Glutamatergic neuron (in vitro differentiated cells): ENCODE measurements around the gene RIMS4. TPM values are rescaled to one million over a fixed set of nuclear protein-coding genes. Genes with fewer than 3 reads are reported as not detected.

ENCODE experiments used
- DNase-seq: peaks from one replicate; pipeline ENCODE4 v3.0.0; 2022
- H3K27ac Mint-ChIP-seq: one replicate; pipeline ENCODE4 v1.8.0; 2020; ENCODE audit warnings: mild to moderate bottlenecking, mixed read lengths, inconsistent platforms; ENCODE audit not compliant: unreplicated experiment
- H3K27me3 Mint-ChIP-seq: one replicate; pipeline ENCODE4 v1.8.0; 2020; ENCODE audit warnings: mild to moderate bottlenecking, moderate library complexity, mixed read lengths, inconsistent platforms; ENCODE audit not compliant: unreplicated experiment
- H3K36me3 Mint-ChIP-seq: one replicate; pipeline ENCODE4 v1.8.0; 2020; ENCODE audit warnings: mild to moderate bottlenecking, mixed read lengths, inconsistent platforms; ENCODE audit not compliant: unreplicated experiment
- H3K4me1 Mint-ChIP-seq: one replicate; pipeline ENCODE4 v1.8.0; 2020; ENCODE audit warnings: mild to moderate bottlenecking, low read depth, mixed read lengths, inconsistent platforms; ENCODE audit not compliant: unreplicated experiment
- H3K4me3 Mint-ChIP-seq: one replicate; pipeline ENCODE4 v1.8.0; 2020; ENCODE audit warnings: mild to moderate bottlenecking, mixed read lengths, inconsistent platforms; ENCODE audit not compliant: unreplicated experiment
- H3K9me3 Mint-ChIP-seq: one replicate; pipeline ENCODE4 v1.8.0; 2020; ENCODE audit warnings: mild to moderate bottlenecking, moderate library complexity, mixed read lengths, inconsistent platforms; ENCODE audit not compliant: unreplicated experiment
- total RNA-seq: library from RNA; stranded (reverse); fragmentation: NEBNext Ultra II Directional; extraction: Animal tissue kit (Norgen Biotek cat#: 25700); gene quantifications from one replicate; pipeline ENCODE4 v1.2.1, GENCODE V29; 2021; ENCODE audit not compliant: unreplicated experiment
- TF ChIP-seq, protein P1 (sequence below): fragments of 200-600 bp; sonication (generic); IDR thresholded peaks from one replicate; pipeline ENCODE4 v1.5.0; 2021; ENCODE audit not compliant: partially characterized antibody, unreplicated experiment

RIMS4 gene
- total RNA-seq, 1 donor from 2014 or later: 96.1 TPM

DNA sequence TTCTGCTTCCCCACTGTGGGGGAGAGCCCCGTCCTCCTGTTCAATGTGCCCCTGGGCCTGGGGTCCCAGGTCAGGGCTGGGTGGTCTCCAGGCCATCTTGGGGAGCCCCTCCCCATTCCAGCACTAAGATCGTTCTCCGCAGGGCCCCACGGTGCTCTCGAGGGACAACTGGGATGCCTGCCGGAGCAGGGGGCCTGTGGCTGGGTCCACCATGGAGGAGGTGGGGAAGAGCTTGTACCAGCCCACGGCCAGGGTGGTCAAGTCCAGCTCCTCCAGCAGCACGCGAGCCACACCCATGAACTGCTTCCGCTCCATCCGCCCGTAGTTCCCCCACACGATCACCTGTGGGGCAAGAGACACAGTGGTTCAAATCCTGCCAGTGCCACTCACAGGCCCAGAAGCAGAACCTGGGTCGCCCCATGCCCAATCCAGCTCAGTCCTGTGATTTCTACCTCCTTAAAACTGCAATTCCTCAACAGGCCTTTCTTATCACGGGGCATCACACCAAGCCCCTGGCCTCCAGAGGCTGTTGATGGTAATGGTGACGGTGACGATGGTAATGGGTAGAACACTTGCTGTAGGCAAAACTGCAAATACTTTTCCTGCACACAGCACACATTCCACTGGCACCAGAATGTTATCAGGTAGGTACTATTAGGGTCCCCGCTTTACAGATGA is 54.2 kb downstream of the RIMS4 start:
- DNase-seq: no peak
- H3K4me1 Mint-ChIP-seq: peaks cover 9% of the 10 kb centered on the region
- no peak overlapping the region for H3K4me3 Mint-ChIP-seq
- no peaks in the 10 kb centered on the region for H3K36me3 Mint-ChIP-seq
- H3K27me3 Mint-ChIP-seq: peaks cover 8% of the 10 kb centered on the region
- TF ChIP-seq, protein P1, sequence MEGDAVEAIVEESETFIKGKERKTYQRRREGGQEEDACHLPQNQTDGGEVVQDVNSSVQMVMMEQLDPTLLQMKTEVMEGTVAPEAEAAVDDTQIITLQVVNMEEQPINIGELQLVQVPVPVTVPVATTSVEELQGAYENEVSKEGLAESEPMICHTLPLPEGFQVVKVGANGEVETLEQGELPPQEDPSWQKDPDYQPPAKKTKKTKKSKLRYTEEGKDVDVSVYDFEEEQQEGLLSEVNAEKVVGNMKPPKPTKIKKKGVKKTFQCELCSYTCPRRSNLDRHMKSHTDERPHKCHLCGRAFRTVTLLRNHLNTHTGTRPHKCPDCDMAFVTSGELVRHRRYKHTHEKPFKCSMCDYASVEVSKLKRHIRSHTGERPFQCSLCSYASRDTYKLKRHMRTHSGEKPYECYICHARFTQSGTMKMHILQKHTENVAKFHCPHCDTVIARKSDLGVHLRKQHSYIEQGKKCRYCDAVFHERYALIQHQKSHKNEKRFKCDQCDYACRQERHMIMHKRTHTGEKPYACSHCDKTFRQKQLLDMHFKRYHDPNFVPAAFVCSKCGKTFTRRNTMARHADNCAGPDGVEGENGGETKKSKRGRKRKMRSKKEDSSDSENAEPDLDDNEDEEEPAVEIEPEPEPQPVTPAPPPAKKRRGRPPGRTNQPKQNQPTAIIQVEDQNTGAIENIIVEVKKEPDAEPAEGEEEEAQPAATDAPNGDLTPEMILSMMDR: no peak
- H3K27ac Mint-ChIP-seq: no peak overlapping the region
- peaks cover 2% of the 10 kb centered on the region for H3K9me3 Mint-ChIP-seq

DNA sequence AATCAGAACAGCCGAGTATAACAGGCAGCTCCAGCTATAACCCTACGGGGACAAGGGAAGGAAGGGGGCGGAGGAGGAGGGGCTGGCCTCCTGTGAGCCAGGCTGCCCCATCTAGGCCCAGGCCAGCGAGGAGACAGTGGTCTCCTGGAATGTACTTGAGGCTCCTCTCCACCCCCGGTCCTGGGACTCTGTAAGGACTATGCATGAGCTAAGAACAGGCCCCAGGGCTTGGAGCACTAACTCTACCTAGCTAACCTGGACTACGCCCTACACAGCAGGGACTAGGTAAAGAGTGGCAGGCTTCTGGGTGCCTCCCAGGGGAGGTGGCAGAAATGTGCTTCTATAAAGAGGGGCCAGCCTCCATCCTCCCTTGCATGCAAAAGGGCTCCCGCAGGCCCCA is 55.8 kb downstream of the RIMS4 start:
- Mint-ChIP-seq H3K9me3 (peaks cover 4% of the 10 kb centered on the region), H3K4me3 (no peak overlapping the region), H3K27me3 (peaks cover 8% of the 10 kb centered on the region), H3K36me3 (no peaks in the 10 kb centered on the region), H3K27ac (no peak overlapping the region), H3K4me1 (peaks cover 3% of the 10 kb centered on the region)
- no peak for DNase-seq
- TF ChIP-seq, protein P1: no peak

DNA sequence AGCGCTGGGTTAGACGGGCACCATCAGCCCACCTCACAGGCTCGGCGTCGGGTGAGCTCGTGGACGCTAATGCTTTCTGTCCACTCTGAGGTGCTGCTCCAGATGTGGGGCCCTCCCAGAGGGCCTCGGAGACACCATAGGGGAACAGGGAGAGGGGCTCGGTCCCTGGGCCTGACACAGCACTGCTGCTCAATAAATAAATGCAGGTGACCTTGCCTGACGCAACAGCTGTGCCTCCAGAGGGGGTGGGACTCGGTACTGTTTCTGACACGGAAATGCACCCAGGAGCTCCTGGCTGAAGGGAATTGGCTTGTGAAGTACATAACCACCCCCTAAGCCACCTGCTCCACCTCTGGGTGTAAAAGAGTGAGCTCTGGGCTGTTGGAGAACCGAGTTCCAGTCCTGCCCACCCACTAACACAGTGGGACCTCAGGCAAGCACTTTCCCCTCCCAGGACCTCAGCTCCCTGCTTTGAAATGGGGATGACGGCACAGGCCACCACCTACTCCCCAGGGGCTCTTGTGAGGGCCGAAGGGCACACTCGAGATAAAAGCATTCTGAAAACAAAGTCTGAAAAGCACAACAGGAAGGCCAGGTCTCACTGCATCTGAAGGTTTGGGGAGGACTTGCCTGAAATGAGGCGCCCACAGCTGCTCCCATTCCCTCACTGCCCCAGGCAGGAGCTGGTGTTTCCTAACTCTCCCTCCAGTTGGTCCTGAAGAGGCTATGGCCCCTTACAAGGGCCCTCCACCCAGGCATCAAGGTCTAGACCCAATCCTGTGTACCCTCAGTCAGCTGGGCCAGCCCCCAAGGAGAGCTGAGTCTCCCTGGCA is 58.0 kb downstream of the RIMS4 start:
- Mint-ChIP-seq H3K4me1 (peaks cover 12% of the 10 kb centered on the region), H3K27ac (no peak overlapping the region), H3K4me3 (no peak overlapping the region), H3K9me3 (peaks cover 7% of the 10 kb centered on the region), H3K27me3 (peaks cover 10% of the 10 kb centered on the region), H3K36me3 (no peaks in the 10 kb centered on the region)
- TF ChIP-seq, protein P1: no peak
- DNase-seq: no peak

DNA sequence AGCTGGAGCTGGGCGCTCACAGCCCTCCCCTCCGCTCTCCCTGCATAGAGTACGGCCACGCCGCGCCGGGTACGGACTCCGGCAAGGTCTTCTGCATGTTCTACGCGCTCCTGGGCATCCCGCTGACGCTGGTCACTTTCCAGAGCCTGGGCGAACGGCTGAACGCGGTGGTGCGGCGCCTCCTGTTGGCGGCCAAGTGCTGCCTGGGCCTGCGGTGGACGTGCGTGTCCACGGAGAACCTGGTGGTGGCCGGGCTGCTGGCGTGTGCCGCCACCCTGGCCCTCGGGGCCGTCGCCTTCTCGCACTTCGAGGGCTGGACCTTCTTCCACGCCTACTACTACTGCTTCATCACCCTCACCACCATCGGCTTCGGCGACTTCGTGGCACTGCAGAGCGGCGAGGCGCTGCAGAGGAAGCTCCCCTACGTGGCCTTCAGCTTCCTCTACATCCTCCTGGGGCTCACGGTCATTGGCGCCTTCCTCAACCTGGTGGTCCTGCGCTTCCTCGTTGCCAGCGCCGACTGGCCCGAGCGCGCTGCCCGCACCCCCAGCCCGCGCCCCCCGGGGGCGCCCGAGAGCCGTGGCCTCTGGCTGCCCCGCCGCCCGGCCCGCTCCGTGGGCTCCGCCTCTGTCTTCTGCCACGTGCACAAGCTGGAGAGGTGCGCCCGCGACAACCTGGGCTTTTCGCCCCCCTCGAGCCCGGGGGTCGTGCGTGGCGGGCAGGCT is 60.1 kb downstream of the RIMS4 start:
- Mint-ChIP-seq H3K27me3 (peaks cover 14% of the 10 kb centered on the region), H3K4me3 (no peak overlapping the region), H3K4me1 (peaks cover 18% of the 10 kb centered on the region), H3K9me3 (peaks cover 17% of the 10 kb centered on the region), H3K27ac (no peak overlapping the region), H3K36me3 (no peaks in the 10 kb centered on the region)
- TF ChIP-seq, protein P1: no peak
- no peak for DNase-seq
